Measurements from ENCODE around the gene WNT11.

The WNT11 gene

DNA sequence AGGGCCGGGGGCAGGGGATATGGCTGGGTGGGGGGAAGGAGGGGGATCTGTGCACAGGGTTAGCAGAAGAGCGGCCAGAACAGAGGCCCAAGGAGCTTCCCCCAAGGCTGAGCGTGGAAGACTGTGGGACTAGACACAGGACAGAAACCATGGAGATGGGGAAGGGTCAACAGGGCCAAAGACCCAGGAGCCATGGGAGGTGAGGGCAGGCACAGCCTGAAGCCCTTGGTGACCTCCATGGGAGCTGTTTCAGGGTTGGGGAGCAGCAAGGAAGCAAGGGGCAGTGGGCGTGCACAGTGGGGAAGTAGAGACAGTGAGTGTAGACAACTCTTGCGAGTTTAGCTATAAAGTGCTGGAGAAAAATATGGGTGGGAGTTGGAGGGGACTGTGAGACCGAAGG, 56.6 kb downstream of the WNT11 start:
- Histone ChIP-seq H3K9me3 (ENCODE audit: insufficient read depth, low read depth, low read length) (no peaks in the 10 kb centered on the region), H3K9ac (ENCODE audit: low read depth, low read length) (no peak overlapping the region), H3K27me3 (ENCODE audit: insufficient read depth, low read length) (peaks cover 15% of the 10 kb centered on the region), H3K4me3 (ENCODE audit: low read length) (no peak overlapping the region), H3K36me3 (ENCODE audit: insufficient read depth, low read length) (no peaks in the 10 kb centered on the region), H3K27ac (ENCODE audit: low read depth, low read length) (no peak overlapping the region), H3K4me1 (ENCODE audit: insufficient read depth, low read length) (peaks cover 7% of the 10 kb centered on the region; the same call in 1 of the 2 replicates)
- WGBS: 91% methylated on average over 6 of the region's 6 CpGs

DNA sequence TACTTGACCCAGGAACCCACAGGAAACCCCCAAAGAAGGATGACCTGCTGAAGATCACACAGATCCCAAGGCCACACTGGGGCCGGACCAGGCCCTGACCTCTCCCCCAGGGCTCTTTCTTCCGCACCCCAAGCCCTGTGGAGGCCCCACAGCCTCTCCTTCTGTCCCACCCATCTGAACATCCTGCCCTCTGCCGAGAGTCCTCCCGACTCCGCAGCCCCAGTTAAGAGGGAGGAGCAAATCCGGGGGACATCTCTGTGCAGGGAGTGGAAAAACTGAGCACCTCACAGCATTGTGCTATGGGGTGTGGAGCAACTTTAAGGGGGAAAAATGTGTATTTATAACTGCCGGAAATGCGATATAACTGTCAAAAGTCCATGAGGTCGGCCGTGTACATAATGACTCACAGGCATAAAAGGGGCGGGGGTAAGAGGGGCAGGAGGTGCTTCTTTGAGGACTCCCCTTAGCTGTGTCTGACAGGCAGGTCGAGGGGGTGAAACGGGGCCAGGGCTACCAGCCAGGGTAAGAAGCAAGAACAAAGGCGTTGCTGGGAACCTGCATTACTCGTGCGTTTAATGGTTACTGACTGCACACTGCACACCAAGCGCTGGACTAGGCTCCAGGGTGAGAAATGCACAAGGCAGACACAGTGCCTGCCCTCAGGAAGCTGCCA, 57.2 kb downstream of the WNT11 start:
- 91% methylated on average over 17 of the region's 17 CpGs for WGBS
- H3K36me3 ChIP-seq (ENCODE audit: insufficient read depth, low read length): no peaks in the 10 kb centered on the region
- peaks cover 15% of the 10 kb centered on the region for H3K27me3 ChIP-seq (ENCODE audit: insufficient read depth, low read length)

DNA sequence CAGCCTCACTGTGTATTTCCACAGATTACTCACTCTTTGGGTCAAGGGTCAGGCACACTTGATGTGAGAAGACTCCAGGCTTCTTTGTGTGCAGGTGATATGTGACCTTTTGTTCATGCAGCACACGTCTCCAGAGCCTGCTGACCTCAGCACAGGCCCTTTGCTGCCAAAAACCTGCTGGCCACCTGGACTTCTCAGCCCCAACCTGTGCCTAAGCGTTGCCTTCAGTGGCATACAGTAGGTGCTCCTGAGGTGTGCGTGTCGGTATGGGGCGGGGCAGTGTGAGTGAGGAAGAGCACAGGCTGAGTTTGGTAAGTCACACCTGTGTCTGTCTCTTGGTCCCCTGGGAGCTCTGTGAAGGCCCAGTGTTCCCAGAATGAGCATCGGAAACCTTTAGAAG, 58.1 kb downstream of the WNT11 start:
- H3K4me3 ChIP-seq (ENCODE audit: low read length): no peak overlapping the region
- WGBS: 94% methylated on average over 6 of the region's 6 CpGs
- H3K9ac ChIP-seq (ENCODE audit: low read depth, low read length): no peak overlapping the region
- H3K36me3 ChIP-seq (ENCODE audit: insufficient read depth, low read length): no peaks in the 10 kb centered on the region
- H3K27me3 ChIP-seq (ENCODE audit: insufficient read depth, low read length): peaks cover 15% of the 10 kb centered on the region
- H3K9me3 ChIP-seq (ENCODE audit: insufficient read depth, low read depth, low read length): no peaks in the 10 kb centered on the region
- H3K4me1 ChIP-seq (ENCODE audit: insufficient read depth, low read length): peaks cover 7% of the 10 kb centered on the region; the same call in 1 of the 2 replicates
- H3K27ac ChIP-seq (ENCODE audit: low read depth, low read length): no peak overlapping the region

More for the DNA sequence above, 57.2 kb downstream of the WNT11 start:
- Histone ChIP-seq H3K9me3 (ENCODE audit: insufficient read depth, low read depth, low read length) (no peaks in the 10 kb centered on the region), H3K4me3 (ENCODE audit: low read length) (no peak overlapping the region), H3K27ac (ENCODE audit: low read depth, low read length) (no peak overlapping the region), H3K9ac (ENCODE audit: low read depth, low read length) (no peak overlapping the region), H3K4me1 (ENCODE audit: insufficient read depth, low read length) (peaks cover 7% of the 10 kb centered on the region; the same call in 1 of the 2 replicates)

DNA sequence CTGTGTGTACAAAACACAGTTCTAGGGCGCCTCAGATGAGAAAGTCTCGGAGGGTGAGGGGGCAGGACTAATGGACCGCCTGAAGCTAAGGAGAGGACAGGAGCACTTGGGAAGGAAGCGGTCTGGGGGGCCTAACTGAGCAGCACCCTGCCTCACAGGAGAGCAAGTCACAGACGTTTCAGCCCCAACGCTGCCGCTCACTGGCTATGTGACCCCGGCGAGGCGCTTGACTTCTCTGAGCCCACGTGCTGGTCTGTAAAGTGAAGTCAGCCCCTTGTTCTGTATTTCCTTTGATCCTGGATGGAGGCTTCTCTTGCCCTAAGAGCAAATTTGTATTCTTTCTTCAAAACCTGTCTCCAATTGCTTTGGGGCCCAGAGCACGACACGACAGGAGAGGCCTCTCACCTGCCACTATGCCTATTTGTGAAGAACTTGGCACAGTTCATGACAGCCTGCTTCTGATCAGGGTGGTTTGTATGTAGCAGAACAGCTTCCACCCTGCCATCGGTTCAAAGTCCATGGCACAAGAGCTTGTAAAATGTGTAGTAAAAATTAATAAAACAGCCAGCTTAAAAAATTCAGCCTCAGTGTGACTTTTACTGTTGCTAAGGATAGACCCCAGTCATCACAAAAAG, 59.1 kb downstream of the WNT11 start:
- WGBS: 86% methylated on average over 14 of the region's 14 CpGs
- Histone ChIP-seq H3K4me1 (ENCODE audit: insufficient read depth, low read length) (no peaks in the 10 kb centered on the region), H3K27ac (ENCODE audit: low read depth, low read length) (no peak overlapping the region), H3K4me3 (ENCODE audit: low read length) (no peak overlapping the region), H3K9me3 (ENCODE audit: insufficient read depth, low read depth, low read length) (no peaks in the 10 kb centered on the region), H3K27me3 (ENCODE audit: insufficient read depth, low read length) (peaks cover 9% of the 10 kb centered on the region), H3K9ac (ENCODE audit: low read depth, low read length) (no peak overlapping the region), H3K36me3 (ENCODE audit: insufficient read depth, low read length) (peaks cover 7% of the 10 kb centered on the region)

DNA sequence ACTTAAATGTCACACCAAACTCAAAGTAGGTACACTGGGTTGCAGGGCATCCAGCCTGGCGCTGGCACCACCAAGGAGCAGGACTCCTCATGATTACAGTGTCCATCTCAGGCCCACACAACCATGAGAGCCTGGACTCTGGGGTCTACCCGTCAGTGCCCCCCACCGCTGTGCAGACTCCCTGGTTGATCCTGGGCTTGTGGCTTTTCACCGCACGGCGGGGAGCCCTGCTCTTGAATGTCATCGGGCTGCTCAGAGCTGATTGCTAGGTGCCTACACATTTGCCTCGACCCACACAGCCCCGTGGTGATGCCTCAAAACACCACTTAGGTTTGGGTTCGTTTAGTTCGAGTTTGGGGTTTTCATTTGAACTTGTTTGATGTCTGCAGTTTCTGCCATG, 63.0 kb downstream of the WNT11 start:
- peaks cover 25% of the 10 kb centered on the region for H3K36me3 ChIP-seq (ENCODE audit: insufficient read depth, low read length)
- H3K9me3 ChIP-seq (ENCODE audit: insufficient read depth, low read depth, low read length): no peaks in the 10 kb centered on the region
- no peak overlapping the region for H3K9ac ChIP-seq (ENCODE audit: low read depth, low read length)
- 91% methylated on average over 11 of the region's 11 CpGs for WGBS
- H3K27ac ChIP-seq (ENCODE audit: low read depth, low read length): no peak overlapping the region
- no peak overlapping the region for H3K4me3 ChIP-seq (ENCODE audit: low read length)
- H3K4me1 ChIP-seq (ENCODE audit: insufficient read depth, low read length): no peaks in the 10 kb centered on the region
- H3K27me3 ChIP-seq (ENCODE audit: insufficient read depth, low read length): no peaks in the 10 kb centered on the region

DNA sequence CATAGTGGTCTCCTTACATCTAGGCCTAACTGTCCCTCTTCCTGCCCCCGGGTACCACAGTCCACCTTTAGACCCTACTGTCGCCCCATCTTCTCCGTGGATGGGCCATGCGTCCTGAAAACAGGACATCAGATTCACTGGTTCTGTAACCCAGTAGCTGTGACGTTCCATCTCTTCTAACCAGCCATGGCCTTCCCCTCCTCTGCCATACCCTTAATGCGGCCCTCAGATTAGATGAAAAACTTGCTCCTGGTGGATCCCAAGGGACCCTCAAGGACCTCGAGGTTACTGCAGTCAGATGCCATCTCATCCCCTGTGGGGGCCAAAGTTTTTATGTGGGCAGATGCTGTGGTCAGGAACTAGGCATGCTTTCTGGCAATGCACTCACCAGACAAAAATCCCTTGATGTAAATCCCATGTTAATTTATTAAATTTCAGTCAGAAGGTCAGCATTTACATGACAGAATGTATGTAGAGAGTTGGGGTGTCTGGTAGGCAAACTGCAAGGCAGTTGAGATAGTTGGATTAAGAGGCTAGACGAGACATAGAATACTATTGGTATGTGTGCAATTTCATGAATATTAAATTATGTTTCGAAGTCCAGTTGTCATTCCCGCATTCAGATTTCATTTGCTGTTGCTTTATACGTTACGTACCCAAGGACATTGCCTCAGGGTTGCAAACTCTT, 64.3 kb downstream of the WNT11 start:
- WGBS: 96% methylated on average over 10 of the region's 12 CpGs
- no peak overlapping the region for H3K4me3 ChIP-seq (ENCODE audit: low read length)
- H3K36me3 ChIP-seq (ENCODE audit: insufficient read depth, low read length): peaks cover 25% of the 10 kb centered on the region
- H3K27ac ChIP-seq (ENCODE audit: low read depth, low read length): no peak overlapping the region
- no peaks in the 10 kb centered on the region for H3K9me3 ChIP-seq (ENCODE audit: insufficient read depth, low read depth, low read length)
- no peaks in the 10 kb centered on the region for H3K4me1 ChIP-seq (ENCODE audit: insufficient read depth, low read length)
- no peak overlapping the region for H3K9ac ChIP-seq (ENCODE audit: low read depth, low read length)
- no peaks in the 10 kb centered on the region for H3K27me3 ChIP-seq (ENCODE audit: insufficient read depth, low read length)

DNA sequence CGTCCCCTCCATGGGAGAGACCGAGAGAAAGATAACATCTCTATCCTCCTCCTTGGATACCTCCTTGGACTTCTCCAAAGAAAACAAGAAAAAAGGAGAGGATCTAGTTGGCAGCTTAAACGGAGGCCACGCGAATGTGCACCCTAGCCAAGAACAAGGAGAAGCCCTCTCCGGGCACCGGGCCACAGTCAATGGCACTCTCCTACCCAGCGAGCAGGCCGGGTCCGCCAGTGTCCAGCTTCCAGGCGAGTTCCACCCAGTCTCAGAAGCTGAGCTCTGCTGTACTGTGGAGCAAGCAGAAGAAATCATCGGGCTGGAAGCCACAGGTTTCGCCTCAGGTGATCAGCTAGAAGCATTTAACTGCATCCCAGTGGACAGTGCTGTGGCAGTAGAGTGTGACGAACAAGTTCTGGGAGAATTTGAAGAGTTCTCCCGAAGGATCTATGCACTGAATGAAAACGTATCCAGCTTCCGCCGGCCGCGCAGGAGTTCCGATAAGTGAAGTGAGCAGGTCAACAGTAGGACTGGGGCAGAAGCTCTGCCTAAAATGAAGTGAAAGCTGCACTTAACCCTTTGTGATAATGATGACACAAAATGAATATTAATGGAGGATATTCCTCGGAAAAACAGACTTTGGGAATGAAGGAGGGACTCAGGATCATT, 65.3 kb downstream of the WNT11 start:
- H3K9ac ChIP-seq (ENCODE audit: low read depth, low read length): no peak overlapping the region
- H3K4me1 ChIP-seq (ENCODE audit: insufficient read depth, low read length): no peaks in the 10 kb centered on the region
- WGBS: 96% methylated on average over 22 of the region's 22 CpGs
- peaks cover 25% of the 10 kb centered on the region for H3K36me3 ChIP-seq (ENCODE audit: insufficient read depth, low read length)
- no peaks in the 10 kb centered on the region for H3K9me3 ChIP-seq (ENCODE audit: insufficient read depth, low read depth, low read length)
- no peak overlapping the region for H3K4me3 ChIP-seq (ENCODE audit: low read length)
- no peaks in the 10 kb centered on the region for H3K27me3 ChIP-seq (ENCODE audit: insufficient read depth, low read length)
- H3K27ac ChIP-seq (ENCODE audit: low read depth, low read length): no peak overlapping the region

DNA sequence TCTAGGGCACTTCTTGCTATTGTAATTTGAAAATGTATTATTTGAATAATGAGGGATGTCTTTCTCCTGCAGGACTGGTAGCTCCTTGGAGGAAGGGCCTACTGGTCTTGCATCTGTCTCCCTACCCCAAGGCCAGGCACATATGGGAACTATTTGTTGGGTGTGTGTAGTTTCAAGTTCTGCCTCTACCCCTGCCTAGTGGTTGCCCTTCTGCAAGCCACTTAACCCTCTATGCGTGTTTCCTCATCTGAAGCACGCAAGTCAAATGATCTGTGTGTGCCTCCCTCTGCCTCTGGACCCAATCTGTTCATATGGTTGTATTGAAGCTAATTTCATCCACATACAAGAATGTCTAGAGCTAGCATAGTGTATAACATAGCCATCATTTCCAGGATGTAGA, 67.0 kb downstream of the WNT11 start:
- 90% methylated on average over 2 of the region's 2 CpGs for WGBS
- Histone ChIP-seq H3K27me3 (ENCODE audit: insufficient read depth, low read length) (no peaks in the 10 kb centered on the region), H3K9me3 (ENCODE audit: insufficient read depth, low read depth, low read length) (no peaks in the 10 kb centered on the region), H3K4me1 (ENCODE audit: insufficient read depth, low read length) (no peaks in the 10 kb centered on the region), H3K27ac (ENCODE audit: low read depth, low read length) (no peak overlapping the region), H3K4me3 (ENCODE audit: low read length) (no peak overlapping the region), H3K36me3 (ENCODE audit: insufficient read depth, low read length) (peaks cover 25% of the 10 kb centered on the region), H3K9ac (ENCODE audit: low read depth, low read length) (no peak overlapping the region)
